DMS114 treated with DMSO at 0.1 percent for 48 hours (cell line): ENCODE results near the gene HINT3.
"Not testable (repeated sequence)": the region's sequence is repeated elsewhere in the genome, so short reads cannot be mapped to it uniquely, and the experiment has no call there.

Source experiments
- DNase-seq: peaks from one replicate; lab custom pipeline; 2025; ENCODE audit not compliant: unreplicated experiment; lab: John Stamatoyannopoulos, UW

Gene HINT3

DNA sequence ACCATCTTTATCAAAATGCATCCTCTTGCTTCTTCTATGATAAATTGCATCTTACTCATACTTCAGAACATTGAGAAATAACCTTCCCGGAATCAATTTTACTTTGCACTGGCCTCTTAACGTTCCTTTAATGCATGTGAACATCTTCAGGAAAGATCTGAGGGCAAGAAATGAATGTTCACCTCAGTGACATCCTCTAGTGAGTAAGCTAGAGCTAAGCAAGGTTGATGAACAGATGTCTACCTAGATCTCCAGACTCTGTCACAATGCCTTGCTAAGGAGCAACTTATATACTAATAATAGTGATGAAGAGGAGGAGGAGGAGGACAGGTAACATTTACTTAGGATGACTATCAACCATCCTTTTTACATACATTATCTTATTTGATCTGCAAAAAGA, 16.8 kb upstream of the HINT3 start:
- DNase-seq, result no peak

DNA sequence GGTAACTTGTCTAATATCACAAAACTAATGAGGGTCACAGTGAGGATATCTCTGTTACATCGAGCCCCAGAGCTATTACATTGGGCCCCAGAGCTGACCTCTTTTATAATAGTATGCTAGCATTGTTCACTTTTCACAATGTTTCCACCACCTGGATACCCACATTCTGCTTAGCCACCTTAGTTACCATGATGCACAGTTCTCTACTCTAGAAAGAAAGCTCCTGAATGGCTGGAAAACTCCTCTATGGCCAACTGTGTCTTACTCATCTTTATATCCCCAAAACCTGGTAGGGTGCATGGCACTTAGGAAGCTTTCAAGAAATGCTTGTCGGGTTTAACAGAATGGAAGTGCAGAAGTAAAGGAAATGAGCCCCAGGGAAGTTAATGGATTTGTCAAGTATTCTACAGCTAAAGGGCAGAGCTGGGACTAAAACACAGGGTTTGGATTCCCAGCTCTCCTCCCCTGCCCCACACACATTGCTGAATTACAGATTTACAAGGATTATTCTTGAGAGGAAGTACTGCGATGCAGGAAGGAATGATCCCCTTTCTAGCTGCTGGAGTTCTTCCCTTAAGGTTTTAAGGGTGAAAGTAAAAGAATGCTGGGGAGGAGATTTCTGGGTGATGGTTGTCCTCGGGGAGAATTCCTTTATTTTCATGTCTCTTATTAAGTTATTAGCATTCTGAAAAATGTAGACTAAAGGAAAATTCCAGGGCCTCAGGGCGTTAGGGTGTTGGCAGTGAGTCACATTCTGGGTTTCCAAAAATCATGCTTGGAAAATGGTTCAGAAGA, 16.1 kb upstream of the HINT3 start:
- no peak for DNase-seq

DNA sequence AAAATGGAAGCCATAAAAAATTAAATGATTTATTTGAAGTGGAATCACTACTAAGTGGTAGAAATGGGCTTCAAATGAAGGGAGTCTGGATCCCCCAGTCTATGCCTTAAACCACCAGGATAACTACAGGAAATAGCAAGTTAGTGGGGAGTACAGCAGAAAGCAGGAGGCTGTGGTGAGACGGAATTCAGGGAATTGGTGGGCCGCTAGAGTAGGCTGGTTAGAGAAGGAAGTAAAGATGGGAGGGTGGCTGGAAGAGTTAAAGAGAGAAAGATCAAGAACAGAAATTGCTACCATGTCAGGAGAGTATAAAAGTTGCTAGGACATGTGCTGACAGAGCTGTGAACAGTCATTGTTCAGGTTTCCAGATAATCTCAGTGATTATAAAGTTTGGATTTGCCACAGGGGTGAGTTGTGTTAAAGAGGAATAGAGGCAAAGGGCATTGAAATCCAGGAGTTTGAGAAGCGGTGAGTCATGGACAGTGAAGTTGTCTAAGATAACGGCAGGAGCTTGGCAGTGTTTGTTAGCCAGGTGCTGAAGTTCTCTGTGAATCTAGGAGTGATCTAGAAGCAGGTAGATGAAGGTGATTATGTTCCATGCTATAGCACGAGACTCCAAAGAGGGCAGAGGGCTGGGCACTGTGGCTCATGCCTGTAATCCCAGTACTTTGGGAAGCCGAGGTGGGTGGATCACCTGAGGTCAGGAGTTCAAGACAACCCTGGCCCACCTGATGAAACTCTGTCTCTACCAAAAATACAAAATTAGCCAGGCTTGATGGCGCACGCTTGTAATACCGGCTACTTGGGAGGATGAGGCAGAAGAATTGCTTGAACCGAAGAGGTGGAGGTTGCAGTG, 13.7 kb upstream of the HINT3 start:
- no peak for DNase-seq

DNA sequence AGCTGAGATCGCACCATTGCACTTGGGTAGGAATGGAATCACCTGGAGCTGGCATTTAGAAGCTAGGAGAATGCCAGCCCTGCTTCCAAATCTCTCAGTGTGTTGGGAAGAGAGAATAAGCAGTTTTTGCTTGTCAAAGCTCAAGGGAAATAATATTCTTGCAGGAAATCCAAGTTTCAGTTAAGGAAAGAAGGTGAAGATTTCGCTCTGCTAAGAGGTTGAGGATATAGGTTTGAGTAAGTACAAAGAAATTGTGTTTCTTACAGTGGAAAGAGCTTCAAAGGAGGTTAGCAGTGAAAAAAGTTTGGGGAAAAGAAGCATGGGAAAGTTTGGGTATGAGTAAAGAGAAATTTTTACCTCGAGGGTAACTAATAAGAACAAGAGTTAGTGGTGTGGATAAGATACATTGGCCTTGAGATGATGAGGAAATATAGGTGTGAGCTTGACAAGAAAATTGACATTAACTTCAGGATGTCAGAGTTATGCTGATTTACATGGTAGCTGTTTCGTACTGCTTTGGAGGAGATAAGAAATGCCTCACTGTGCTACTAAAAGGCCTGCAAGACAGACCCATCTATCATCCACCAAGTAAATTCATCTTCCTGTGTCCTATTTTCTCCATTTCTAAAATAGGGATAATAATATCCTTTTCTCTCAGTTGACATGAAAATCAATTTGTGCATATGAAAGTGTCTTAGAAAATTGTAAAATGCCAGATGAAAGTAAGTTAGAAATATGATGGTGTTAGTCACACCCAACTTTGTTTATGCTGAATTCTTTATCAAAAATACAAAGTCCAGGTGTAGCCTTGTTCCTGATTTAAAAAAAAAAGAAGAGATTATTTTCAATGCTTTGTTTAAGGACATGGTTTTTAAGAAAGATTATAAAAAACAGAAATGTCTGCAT, 12.8 kb upstream of the HINT3 start:
- no peak for DNase-seq

DNA sequence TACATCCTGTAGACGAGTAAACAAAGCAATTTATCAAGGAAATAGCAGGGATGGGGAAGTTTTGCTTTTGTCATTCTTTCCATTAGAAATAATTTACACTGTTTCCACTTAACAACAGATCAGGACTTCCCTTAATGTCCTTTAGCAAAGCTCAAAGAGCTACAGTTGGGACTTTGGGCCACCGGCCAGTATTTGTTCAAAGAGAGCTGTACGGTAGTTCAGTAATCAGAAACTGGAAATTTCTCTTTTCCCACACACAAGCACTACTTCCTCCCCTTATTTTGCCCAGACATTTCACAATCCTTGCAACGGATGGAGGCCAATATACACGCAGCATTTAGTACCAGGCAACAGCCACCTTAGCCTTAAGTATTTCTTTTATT, 12.1 kb upstream of the HINT3 start:
- DNase-seq, result no peak

DNA sequence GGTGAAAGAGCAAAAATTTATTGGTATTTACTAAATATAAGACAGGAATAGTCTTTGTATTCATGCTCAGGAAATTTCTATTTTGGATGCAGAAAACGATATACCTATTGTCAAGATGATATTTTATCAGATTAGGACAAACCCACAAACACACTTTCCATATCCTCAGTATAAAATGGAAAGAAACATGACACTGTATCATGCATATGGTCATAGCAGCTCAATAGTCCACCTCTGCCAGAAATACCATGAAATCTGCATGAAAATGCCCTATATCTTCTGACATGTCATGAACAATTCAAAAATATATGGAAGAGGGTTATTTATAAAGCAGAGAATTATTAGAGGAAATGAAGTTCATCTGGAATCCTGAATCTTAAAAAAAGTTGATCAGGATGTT, 11.7 kb upstream of the HINT3 start:
- no peak for DNase-seq

DNA sequence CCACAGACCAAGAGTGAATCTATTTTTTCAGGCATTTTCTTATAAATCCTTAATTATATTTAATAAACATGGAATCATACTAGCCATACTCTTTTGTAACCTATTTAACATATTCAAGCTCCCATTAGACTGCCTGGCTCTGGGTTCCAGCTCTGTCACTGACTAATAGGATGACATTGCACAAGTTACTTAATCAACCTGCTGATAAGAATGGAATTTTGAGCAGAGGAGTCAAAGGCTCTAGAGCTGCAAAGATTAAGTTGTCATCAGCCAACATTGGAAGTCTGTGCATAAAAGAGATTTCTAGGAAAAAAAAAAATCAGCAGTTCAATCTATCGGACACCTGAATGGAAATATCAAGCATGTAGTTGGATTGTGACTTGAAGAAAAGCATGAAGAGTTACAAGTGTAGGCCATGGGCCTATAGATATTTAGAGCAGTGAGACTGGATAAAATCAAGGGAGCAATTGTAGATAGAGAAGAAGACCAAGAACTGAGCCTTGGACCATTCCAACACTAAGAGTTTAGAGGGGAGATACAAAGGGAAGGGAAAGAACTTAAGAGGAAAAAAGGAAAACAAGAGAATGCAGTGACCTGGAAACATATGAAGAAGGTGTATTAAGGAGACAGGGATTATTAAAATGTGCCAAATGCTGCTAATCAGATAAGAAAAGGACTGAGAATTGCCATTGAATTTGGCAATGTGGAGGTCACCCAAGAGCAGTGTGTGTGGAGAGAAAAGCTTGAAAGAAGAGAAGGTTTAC, 11.0 kb upstream of the HINT3 start:
- no peak for DNase-seq

DNA sequence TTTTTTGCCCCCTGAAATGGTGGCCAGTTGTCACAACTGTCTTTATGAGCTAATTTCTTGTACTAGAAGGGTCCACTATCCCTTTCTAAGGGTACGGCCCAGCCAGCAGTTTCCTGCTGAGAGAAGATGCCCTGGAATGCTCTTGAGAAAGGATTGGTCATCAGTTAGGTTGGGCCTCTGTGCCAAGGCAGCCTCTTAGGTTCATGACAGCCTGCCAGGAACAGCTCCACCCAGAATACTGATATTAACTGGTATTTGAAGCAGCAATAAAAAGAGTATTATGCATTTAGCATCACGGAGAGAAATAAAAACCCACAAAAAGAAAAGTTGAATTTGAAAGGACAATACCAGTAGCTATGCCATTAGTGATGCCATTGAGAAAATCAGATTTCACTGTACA, 9.0 kb upstream of the HINT3 start:
- no peak for DNase-seq

DNA sequence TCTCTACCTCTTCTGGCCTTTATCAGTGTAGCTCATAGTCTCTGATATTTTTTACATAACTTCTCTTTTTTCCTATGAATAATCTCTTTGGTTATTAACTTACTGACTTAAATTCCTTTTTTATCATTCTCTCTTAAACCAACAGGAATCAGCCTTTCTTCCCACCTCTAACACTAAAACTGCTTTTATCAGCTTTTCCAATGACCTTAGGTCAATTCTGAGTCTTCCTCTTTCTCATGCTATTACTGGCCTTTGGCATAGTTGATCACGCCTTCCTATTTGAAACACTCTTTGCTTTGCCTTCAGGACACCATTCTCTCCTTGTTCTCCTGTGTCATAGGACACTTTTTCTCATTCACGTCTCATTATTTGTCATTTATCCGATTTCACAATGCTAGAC, 8.1 kb upstream of the HINT3 start:
- DNase-seq, result no peak

DNA sequence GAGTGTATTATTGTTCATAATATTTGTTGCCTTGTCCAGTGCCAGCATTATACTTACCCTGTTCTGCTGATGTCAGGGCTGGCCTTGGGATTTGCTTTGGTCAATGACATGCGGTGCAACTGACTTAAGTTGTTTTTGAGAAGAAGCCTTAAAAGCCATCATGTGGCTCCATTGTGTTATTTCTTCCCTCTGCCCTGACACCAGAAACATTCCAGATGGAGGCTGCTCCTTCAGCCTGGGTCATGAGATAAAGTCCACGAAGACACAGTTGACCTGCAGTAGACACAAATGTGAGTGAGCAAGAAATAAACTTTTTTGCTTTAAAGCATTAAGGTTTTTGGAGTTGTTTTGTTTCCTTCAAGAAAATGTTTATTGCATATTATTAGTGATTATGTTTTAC, 7.5 kb upstream of the HINT3 start:
- no peak for DNase-seq

DNA sequence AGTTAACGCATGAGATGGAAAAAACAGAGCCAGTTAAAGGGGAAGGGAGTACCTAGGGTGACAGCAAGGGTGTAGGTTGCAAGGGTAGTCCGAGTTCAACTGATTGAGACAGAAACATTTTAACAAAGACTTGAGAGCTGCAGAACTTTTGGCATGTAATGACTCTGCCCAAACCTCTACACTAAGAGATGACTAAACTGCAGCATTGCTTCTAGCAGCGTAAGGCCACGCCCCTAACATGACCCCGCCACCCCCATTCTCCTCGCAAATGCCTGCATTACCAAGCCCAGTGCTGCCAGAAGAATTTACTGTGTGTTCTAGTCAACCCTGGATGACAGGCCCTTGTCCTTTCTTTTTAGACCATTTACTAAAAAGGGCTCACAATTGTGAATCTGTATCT, 6.3 kb upstream of the HINT3 start:
- DNase-seq, result no peak

DNA sequence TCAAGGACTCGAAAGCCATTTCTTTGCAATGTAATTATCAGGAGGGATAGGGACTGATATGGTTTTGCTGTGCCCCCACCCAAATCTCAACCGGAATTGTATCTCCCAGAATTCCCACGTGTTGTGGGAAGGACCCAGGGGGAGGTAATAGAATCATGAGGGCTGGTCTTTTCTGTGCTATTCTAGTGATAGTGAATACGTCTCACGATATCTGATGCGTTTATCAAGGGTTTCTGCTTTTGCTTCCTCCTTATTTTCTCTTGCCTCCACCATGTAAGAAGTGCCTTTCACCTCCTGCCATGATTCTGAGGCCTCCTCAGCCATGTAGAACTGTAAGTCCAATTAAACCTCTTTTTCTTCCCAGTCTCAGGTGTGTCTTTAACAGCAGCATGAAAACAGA, 5.9 kb upstream of the HINT3 start:
- not testable (repeated sequence) for DNase-seq

DNA sequence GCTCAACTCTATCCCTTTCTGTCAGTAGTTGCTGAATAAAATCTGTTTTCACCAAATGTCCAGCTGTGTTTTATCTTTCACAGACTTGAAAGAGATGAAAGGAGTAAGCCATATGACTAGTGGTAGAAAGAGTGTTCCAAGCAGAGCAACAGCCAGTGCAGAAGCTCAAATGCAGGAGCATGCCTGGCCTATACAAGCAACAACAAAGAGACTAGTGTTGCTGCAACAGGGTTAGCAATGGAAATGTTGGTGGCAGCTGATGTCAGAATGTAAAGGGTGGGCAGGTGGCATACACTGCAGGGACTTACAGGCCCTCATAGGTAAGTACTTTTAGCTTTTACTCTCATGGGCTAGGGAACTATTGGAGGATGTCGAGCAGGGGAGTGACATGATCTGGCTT, 5.2 kb upstream of the HINT3 start:
- no peak for DNase-seq

DNA sequence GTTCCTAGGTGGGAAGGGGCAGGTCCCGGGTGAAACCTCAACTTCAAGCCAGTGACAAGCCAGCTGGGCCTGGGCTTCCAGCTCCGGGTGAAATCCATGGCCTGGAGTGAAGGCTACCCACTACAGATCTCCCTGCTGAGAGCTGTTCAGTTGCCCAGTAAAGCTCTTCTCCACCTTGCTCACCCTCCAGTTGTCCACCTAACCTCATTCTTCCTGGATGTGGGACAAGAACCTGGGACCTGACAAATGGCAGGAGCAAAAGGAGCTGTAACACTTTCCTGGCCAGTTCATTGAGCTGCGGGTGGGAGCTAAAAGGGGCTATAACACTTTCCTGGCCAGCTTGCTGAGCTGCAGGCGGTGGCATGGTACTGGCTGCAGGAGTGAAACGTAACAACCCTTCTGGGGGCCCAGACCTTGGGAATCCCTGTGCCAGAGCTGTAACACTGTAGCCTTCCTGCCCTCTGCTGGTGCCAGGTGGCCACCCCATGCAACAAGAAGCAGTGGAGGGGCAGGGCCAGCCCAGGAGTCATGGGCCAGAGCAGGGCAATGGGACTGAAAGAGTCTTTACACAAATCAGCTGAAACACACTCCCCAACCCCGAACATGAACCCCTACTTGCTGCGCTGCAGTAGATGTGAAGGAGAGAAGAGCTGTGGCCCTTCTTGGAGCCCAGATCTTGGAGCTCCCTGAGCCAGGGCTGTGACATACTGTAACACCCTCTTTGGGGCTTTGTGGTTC, 3.6 kb upstream of the HINT3 start:
- no peak for DNase-seq

DNA sequence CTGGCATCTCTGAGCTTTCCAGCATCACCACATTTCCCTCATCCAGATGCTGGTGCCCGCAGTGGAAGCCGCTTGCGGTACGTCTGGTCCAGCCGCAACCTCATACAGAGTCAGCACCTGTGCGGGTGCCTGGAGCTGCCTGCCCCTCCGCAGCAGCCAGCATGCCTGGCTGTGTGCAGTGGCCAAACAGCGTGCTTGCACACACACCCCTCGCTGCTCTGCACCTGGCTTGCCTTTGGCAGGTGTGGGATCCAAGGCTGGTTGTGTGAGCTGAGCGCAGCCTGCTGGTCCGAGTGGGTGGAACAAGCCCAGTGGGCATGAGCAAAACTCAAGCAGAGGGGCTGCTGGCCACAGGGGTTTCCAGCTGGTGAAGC, 3.1 kb upstream of the HINT3 start:
- DNase-seq, result no peak

DNA sequence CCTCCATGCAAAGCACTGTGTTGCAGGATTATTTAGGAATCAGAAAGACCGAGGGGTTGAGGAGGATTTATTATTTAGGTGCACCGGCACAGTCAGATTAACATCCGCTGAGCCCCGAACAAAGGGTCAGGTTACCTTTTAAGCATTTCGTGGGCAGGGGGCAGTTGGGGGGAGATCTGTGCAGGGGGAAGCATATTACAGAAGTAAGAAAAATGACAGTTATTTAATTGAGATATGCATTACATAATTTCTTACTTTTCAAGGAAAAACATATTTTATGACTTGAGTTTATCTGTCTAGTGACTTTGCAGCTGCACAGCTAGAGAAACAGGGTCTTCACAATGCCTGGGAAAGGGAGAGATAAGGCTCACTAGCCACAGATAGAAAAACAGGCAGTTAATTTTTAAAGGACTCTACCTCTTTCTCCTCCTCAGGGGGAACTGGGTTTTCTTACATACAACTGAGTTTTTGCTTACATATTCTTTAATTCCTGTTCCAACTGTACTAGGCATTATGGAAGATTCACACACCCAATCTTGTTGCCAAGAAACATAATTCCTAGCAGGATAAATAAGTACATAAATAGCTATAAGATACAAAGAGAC, 1.7 kb upstream of the HINT3 start:
- no peak for DNase-seq

DNA sequence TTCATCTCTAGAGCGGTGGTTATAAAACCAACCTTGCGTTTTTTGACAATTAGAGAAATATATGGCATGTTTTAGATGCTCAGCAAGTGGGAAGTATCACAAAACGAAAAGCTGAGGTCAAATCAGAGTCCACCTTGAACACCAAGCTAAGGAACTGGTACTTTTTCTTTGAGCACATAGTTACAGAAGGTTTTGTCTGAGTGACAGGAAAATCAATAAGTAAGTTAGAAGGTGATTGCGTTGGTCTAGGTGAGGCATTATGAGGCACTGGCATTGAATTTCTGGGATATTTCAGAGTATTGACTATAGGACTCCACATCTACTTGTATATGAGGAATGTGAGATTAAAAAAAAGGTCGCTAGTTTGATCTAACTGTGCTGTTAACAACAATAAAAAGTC, 597 bp upstream of the HINT3 start:
- no peak for DNase-seq

DNA sequence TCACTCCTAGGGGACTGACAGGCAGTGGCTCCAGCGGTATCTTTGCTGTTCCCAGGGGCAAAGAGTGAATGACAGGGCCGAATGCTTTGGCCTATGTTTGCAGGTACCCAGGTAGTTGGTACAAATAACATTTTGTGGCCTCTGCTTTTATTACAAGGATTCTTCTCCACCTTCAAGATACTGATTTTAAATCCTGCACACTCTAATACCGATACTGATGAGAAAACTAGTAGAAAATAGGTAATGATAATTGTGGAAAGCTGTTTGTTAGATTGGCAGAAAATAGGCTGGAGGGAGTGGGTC, 772 bp downstream of the HINT3 start:
- DNase-seq, result no peak

DNA sequence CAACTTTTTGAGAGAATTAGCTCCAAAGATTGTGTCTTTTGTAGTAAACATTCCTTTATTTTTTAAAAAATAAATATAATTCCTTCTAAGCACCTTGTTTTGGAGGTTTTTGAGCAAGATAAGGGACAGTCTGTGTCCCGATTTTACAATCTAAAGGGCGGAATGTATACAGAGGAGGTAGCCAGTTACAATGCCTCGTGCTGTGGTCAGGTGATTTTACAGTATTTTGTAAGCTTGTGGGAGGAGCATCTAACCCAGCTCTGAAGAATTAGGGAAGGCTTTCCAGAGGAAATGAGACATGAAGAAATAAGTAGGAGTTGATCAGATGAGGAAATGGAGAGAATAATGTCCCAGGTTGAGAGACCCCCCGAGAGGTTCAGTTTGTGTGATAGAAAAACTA, 1.3 kb downstream of the HINT3 start:
- no peak for DNase-seq

DNA sequence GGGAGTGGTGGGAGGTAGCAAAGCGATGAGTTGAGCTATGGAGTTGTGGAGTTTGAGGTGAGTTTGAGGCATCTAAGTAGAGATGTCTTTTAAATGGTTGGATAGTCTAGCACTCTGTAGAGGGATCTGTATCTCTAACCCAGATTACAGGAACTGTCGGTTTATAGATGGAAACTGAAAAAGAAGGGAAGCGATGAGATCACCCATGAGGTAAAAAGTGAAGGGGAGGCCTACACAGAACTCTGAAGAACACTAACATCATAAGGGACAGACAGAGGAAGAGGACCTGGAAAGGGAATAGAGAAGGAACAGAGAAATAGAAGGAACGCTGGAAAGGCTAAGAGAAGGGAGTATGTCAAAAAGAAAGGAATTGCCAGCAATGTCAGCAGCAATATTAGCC, 2.5 kb downstream of the HINT3 start:
- DNase-seq, result no peak
